NCI-H345 (cell line): ENCODE data around the gene TTLL5.

Experiments
- DNase-seq: peaks from one replicate; lab custom pipeline; 2025; lab: John Stamatoyannopoulos, UW

The TTLL5 gene

DNA sequence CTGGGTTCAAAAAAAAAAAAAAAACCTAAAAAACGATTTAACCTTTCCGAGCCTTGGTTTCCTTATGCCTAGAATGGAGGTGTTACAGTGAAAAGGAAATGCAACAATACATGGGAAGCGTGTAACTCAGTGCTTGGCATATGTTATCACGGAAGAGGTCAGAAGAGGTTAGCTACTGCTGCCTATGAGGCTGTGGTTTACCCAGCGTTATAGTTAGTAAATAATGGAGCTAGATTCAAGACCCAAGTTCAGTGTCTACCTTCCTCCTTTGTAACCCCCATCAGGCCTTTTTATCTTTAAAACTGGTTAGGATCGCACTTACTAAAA, 325.4 kb downstream of the TTLL5 start:
- no peak for DNase-seq

DNA sequence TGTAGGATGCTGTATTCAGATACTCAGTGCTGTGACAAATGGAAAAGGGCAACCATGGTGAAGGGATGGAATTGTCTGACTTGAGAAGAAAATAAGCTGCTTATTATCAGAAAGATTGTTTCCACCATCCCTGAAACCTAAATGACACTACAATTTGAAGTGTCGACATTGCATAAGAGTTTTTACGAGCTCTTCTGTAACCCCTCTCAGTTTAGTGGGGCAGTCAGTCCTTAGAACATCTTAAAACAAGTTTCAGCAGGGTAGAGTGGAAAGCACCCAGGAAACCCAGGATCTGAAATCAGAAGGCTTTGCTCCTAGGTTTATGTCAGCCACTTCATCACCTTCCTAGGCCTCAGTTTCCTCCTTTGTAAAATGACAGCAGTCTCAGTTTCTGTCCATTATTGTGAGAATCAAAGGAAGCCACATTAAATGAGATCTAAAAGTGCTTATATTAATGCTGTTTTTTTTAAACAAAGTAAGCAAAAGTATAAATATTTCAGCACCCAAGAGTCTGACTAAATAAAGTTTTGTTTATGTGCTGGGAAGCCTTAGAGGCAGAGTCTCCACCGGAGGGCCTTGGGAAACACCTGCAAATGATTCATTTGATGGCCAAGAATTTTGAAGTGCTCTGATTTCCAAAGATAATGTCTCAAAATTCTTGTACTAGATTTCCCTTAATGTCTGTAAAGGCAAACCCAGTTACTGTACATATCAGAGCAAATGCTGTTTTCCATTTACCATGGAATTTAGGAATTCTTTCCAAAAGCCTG, 326.3 kb downstream of the TTLL5 start:
- DNase-seq: no peak

DNA sequence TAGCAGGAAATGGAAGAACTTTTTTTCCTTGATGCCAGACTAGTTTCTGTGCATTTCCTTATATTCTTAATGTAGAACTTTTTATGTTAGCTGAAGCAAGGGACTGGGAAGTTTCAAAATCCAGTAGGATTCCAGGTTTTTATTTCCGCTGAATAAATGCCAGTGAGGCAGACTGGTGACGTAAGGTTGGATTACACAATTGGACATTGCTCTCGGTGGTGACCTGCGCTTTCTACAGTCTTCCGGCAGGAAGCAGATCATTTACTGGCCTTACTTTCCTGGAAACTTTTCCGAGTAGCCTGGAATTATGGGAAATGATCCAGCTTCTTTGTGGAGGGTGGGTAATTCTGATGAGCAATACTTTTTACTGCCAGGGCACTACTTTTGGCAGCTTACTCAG, 328.1 kb downstream of the TTLL5 start:
- DNase-seq: no peak

DNA sequence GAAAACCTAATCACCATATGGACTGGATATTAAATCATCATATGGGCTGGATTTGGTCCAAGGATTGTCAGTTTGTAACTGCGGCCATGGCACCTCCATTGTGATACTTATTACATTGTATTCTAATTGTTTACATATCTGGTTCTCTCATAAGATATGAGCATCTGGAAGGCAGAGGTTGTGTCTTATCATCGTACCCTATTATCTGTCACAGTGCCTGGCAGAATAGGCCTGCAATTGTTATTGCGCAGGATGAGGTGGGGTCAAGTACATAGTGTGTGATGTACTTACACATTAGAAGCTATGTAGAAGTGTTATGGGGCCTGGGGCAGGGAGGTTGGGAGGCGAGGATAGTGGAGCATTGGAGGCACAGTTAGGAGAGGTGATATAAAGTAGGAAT, 329.3 kb downstream of the TTLL5 start:
- no peak for DNase-seq

DNA sequence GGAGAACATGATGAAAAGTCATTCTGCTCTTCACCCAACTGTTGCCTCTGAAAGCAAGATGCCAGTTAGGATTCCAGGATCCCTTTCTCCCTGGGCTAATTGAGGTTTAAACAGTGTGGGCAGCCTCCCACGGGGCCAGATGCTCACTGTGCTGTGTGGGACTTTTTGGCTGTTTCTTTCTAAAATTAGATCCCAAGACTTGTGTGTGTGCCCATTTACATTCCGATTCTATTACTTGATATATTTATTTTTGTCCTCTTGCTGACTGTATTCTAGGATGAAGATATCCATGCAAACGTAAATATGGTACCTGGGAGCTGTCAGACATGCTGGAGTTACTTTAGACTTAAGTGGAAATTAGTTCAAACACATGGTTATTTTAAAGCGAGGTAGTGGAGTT, 330.7 kb downstream of the TTLL5 start:
- no peak for DNase-seq

DNA sequence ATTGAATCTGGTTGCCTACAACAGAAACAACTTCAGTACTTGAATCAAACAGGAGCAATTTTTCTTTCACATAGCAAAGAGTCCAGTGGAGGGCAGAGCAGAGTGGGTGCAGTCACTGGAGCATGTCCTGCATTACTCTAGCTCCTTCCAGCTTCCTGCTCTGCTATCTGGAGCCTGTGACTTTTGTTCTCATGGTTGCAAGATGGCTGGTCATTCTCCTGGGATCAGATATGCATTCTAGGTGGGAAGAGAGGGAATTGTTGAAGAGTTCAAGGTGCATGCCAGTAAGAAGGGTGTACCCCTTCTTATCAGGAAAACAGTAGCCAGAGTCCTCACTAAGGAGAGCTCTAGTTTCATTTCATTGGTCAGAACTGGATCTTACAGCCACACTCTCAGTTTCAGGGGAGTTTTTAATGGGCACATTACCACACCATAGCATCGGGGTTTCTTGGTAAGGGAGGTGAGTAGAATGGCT, 332.6 kb downstream of the TTLL5 start:
- no peak for DNase-seq

DNA sequence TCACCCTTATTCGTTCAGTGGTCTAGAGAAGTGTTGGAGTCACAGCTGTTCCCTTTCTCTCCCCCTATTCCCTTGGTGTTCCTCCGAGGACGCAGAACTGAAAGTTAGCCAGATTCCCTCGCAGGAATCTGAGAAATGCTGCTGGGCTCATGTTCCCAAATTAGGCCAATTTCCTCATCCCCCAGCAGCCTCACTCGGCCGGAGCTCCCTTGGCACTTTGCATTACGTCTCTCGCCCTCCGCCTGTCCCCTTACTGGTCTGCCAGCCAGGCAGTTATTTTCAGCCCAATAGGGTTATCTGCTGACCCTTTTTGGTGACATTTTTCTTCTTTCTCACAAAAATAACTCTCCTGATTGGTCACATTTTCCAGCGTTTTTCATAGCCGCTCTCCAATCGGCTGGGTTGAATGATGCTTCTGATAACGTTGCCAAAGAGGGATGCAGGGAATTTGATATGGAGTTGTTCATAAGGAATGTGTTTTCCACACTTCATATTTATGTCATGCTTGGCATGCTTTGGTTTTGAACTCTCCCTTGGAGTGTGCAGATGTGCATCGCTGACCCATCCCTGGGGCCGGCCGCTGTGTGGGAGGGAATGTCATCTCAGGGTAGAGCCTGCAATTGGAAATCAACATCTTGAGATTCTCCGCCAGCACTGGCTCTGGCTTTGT, 334.5 kb downstream of the TTLL5 start:
- DNase-seq: no peak

DNA sequence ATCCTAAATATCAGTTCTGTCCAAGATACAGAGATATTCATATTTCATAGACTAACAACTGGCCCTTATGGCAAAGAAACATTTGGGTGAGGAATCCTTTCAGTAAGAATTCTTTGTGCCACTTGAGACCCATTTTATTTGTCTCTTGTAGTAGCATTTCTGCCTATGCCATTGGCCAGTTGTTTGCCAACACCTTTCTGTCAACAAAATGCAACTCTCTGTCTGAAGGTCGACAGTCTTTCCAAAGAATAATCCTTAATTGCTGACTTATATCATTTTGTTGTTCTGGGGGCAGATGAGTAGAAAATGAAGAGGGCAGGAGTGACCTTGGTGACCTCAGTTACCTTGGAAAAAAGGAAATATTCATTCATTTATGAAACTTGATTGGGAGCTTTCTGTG, 335.4 kb downstream of the TTLL5 start:
- DNase-seq: no peak

DNA sequence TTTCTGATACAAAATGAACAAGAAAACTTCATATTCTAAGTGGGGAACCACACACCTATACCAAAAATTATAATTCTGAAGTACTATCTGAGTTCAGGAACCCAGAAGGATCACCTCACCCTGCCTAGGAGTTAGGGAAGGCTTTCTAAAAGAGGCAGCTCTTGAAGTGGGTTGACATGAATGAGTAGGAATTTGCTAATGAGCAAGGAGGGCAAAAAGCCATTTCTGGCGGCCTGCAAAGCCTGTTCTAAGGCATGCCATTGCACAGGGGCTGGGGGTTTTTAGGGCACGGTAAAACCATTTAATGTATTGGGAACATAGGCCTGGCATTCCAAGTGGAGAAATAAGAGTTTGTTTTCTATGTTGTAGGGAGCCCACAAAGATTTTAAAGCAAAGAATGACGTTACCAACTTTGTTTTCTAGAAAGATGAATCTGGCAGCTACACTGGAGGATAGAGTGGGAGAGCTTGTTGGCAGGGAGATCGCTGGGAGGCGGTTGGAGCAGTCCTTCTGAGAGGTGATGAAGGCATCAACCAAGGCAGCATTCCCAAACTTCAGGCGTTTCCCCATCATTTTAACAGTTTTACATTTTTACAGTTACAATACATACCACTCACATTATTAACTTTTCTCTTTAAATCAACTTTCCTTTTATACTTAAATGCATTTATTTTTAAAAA, 338.6 kb downstream of the TTLL5 start:
- no peak for DNase-seq

DNA sequence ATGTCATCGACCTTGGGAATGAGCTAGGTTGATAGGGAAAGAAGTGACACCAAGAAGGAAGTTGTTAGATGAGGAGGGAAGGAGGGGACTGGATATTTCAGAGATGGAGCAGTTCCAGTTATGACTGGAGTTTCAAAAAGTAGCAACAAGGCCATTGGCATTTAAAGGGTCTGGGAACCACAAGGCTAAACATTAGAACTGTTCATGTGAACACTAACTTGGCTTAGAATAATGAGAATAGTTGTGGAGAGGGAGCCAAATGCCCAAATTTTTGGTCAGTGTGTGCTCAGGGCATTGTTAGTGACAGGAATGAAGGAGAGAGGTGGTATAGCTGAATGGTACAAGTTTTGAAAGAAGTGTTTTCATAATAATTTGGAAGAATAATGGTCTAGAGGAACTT, 341.3 kb downstream of the TTLL5 start:
- DNase-seq: no peak
